AG09319 (cell line): Measurements from ENCODE around the gene FOLR1.

ENCODE experiments used
- DNase-seq: peaks from one replicate; pipeline ENCODE4 v3.0.0-alpha.2; 2010; ENCODE audit warnings: low read depth; ENCODE audit errors: extremely low read depth
- CTCF ChIP-seq: IDR thresholded peaks from 2 replicates; pipeline ENCODE4 v1.5.1; 2011; ENCODE audit warnings: low read depth, mild to moderate bottlenecking, inconsistent platforms, low read length, moderate library complexity

The FOLR1 gene

GRCh38 chr11:72227316-72228228, 35.6 kb downstream of the FOLR1 start:
- no peak for DNase-seq
- TF ChIP-seq CTCF: no peak

GRCh38 chr11:72228229-72228843, 36.4 kb downstream of the FOLR1 start:
- TF ChIP-seq CTCF: no peak; the same call in 1 of the 2 replicates

GRCh38 chr11:72228844-72229231, 36.9 kb downstream of the FOLR1 start:
- TF ChIP-seq CTCF: no peak
- DNase-seq: no peak

More at GRCh38 chr11:72228229-72228843, 36.4 kb downstream of the FOLR1 start:
- DNase-seq: no peak

GRCh38 chr11:72229336-72229924, 37.5 kb downstream of the FOLR1 start:
- DNase-seq: no peak
- no peak for TF ChIP-seq CTCF

GRCh38 chr11:72229925-72230763, 38.2 kb downstream of the FOLR1 start:
- no peak for TF ChIP-seq CTCF

GRCh38 chr11:72230764-72231365, 38.9 kb downstream of the FOLR1 start:
- no peak for TF ChIP-seq CTCF
- no peak for DNase-seq

More at GRCh38 chr11:72229925-72230763, 38.2 kb downstream of the FOLR1 start:
- no peak for DNase-seq
